Mesodermal cell (in vitro differentiated cells): ENCODE results near the gene SIRT7.
A peak's percentile ranks its signal among the peaks of the same experiment; 100 is the strongest.

Experiments
- H3K27ac ChIP-seq: 2 replicates; pipeline ENCODE4 v1.7.0; 2013; ENCODE audit warnings: mild to moderate bottlenecking, low read depth, low read length, moderate library complexity; ENCODE audit not compliant: severe bottlenecking
- H3K36me3 ChIP-seq: 2 replicates; pipeline ENCODE4 v1.7.1; 2013; ENCODE audit warnings: mild to moderate bottlenecking, low read length, moderate library complexity; ENCODE audit not compliant: control insufficient read depth, insufficient read depth
- H3K4me1 ChIP-seq: one replicate; pipeline ENCODE4 v1.7.1; 2013; ENCODE audit warnings: mild to moderate bottlenecking, low read length; ENCODE audit not compliant: insufficient read depth, control insufficient read depth, poor library complexity, severe bottlenecking
- H3K4me3 ChIP-seq: 2 replicates; pipeline ENCODE4 v1.7.0; 2013; ENCODE audit warnings: low read length, control low read depth, mild to moderate bottlenecking; ENCODE audit not compliant: insufficient read depth, poor library complexity, severe bottlenecking; ENCODE audit errors: extremely low read depth
- H3K9me3 ChIP-seq: 2 replicates; pipeline ENCODE4 v1.7.1; 2013; ENCODE audit warnings: mild to moderate bottlenecking, low read length, moderate library complexity; ENCODE audit not compliant: control insufficient read depth
- WGBS, 2 experiments: methylation state at CpG; one replicate each; pipeline ENCODE4 v1.1.5; 2013; ENCODE audit warnings: missing lambda C conversion rate in 2 of 2; ENCODE audit not compliant: insufficient coverage in 2 of 2; 5-methylcytosine and 5-hydroxymethylcytosine counted together

The SIRT7 gene

DNA sequence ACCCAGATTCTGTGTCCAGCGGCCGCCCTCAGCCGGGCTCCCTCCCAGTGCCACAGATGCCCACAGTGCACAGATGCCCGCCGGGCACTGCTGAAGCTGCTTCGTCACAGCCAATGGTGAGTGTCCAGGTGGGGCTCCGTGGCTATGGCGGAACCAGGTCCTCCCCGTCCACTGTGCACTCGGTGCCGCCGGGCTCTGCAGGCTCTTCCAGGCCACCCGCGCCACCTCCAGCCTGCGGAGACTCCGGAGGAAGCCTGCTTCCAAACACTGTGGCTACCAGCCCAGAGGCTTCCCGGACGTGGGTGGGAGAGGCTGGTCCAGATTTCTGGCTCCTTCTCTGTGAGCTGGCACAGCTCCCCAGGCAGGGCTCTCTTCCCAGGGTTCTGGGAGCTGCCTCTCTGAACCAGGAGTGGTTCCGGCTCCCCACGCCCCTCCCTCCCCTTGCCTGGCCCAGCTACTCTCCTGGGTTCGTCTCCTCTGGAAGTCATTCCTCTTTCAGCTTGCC, 22.0 kb upstream of the SIRT7 start:
- WGBS, 2 experiments: 93 to 95% methylated on average over 17 to 21 of the region's 21 CpGs
- H3K36me3 ChIP-seq: peaks cover 9% of the 10 kb centered on the region
- H3K27ac ChIP-seq: no peak overlapping the region
- H3K9me3 ChIP-seq: no peaks in the 10 kb centered on the region
- no peaks in the 10 kb centered on the region for H3K4me1 ChIP-seq
- H3K4me3 ChIP-seq: no peak overlapping the region

DNA sequence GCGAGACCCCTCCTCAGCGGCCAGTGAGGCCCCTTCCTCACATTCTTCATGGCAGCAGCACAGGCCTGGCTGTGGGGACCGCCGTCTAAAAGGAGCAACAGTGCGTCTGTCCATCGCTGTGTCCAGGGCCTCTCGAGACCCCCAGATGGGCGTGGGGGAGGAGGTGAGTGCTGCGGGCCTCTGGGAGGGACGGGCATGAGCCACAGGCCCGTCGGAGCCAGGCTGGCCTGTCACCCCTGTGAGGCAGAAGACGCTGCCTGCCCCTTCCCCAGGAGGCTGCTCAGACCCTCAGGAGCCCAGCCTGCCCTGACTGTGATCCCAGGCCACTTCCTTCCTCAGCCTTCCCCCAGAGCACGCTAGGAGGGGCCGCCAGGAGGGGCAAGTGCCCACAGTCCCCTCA, 21.2 kb upstream of the SIRT7 start:
- H3K36me3 ChIP-seq: peaks cover 11% of the 10 kb centered on the region
- no peaks in the 10 kb centered on the region for H3K4me1 ChIP-seq
- no peak overlapping the region for H3K27ac ChIP-seq
- no peak overlapping the region for H3K4me3 ChIP-seq
- no peaks in the 10 kb centered on the region for H3K9me3 ChIP-seq
- WGBS, 2 experiments: 84 to 97% methylated on average over 5 to 11 of the region's 15 CpGs

DNA sequence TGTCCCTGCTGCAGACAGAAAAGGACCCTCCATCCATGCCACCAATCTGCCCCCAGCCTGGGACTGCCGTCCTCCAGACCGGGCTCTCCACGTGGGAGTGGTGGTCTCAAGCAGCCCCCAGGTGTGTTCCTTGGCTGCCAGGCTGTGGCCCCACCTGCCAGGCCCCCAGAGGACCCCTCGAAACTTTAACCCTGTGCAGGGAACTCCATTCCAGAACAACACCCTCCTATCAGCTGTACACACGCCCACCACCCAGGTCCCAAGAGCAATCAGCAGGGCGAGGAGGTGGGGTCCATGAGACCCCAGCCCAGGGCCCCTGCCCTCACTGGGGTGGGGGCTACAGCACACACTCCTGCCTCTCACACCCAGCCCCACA, 17.7 kb upstream of the SIRT7 start:
- Histone ChIP-seq H3K9me3 (no peaks in the 10 kb centered on the region), H3K27ac (no peak overlapping the region), H3K36me3 (peaks cover 16% of the 10 kb centered on the region), H3K4me3 (peak overlapping the region; percentile 72), H3K4me1 (no peaks in the 10 kb centered on the region)
- WGBS, 2 experiments: 81 to 96% methylated on average over 3 to 6 of the region's 6 CpGs

DNA sequence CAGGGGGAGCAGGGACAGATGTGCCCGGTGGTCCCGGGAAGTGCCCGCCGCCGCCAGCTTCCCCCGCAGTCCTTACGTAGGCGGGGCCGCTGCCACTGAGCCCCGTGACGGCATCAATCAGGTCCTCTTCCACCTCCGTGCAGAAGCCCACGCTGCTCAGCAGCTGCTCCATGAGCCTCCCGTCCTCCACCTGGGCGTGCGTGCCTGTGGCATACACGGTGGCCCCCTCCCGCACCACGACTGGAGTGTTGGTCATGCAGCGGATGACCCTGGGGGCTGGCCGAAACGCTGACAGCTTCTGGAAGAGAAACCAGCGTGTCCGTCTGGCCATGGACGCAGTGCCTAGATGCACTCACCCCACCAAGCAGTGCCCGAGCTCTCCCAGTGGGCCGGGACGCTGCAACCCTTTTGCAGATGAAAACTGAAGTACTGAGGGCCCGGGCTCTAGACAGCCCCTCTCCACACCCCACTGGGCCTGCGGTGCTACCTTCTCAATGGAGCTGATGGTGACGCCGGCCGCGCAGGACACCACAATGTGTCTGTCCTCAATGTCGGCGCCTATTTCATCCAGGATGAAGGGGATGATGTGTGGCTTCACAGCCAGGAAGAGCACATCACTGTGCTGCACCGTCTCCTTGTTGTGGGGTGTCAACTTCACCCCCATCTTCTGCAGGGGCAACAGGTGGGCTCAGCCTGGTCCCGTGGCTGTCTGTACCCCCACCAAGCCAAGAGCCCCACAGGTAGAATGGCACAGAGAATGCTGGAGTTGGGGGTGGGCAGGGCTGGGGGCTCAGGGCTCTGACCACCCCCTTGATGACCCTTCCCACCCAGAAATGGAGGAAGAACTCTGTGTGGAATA, 17.1 kb upstream of the SIRT7 start:
- no peak overlapping the region for H3K4me3 ChIP-seq
- H3K4me1 ChIP-seq: no peaks in the 10 kb centered on the region
- WGBS, 2 experiments: 95 to 96% methylated on average over 34 to 37 of the region's 38 CpGs
- no peak overlapping the region for H3K27ac ChIP-seq
- peaks cover 16% of the 10 kb centered on the region for H3K36me3 ChIP-seq
- H3K9me3 ChIP-seq: no peaks in the 10 kb centered on the region

DNA sequence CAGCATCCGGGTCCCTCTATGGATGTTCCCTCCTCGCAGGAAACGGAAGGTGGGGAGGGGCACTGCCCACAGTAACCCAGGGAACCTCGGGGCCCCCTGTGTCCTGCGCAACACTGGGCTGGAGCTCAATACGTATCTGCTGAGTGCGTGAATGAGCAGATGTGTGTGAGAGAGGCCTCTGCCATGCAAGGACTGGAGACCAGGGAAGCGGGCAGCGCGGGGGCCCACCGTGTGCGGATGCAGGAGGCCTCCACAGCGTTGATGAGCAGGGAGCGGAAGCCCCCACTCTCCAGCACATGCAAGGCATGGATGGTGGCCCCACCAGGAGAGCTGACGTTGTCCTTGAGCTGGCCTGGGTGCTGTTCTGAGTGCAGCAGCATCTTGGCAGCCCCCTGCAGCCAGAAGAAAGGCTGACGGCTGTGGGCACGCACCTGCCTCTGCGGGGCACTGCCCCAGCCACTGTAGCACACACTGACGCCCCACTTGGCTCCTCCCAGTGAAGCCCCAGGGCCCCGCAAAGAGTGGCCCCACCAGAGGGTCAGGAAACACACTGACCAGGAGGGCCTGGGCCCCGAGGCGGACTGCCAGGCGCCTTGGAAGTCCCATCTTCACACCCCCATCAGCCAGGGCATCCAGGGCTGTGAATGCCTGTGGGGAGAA, 16.3 kb upstream of the SIRT7 start:
- Histone ChIP-seq H3K36me3 (peaks cover 16% of the 10 kb centered on the region), H3K27ac (no peak overlapping the region), H3K4me1 (no peaks in the 10 kb centered on the region), H3K4me3 (no peak overlapping the region), H3K9me3 (no peaks in the 10 kb centered on the region)
- 92 to 96% methylated on average over 19 to 23 of the region's 23 CpGs for WGBS, 2 experiments

DNA sequence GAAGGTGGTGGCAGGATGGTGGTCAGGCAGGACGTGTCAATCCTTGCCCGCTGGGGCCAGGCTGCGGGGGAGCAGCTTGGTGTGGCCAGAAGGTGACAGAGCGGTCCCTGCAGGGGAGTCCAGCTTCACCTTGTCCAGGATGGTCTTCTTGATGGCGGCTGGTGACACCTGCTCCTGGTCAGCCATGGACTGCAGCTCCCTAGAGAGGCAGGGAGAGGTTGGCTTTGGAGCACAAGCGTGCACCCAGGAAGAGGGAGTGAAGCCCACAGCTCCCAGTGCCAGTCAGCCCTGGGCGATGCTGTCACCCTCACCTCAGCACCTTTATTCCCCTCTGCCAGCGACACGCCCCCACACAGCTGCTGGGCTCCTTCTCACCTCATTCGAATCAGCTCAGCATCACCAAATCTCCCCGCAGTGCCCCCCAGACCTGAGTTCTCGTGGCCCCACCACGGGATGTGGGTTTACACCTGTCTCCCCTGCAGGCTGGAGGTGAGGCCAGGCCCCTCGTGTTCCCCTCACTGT, 15.3 kb upstream of the SIRT7 start:
- Histone ChIP-seq H3K9me3 (no peaks in the 10 kb centered on the region), H3K4me3 (no peak overlapping the region), H3K27ac (no peak overlapping the region), H3K4me1 (no peaks in the 10 kb centered on the region), H3K36me3 (peaks cover 16% of the 10 kb centered on the region)
- WGBS, 2 experiments: 95 to 97% methylated on average over 11 to 14 of the region's 14 CpGs

DNA sequence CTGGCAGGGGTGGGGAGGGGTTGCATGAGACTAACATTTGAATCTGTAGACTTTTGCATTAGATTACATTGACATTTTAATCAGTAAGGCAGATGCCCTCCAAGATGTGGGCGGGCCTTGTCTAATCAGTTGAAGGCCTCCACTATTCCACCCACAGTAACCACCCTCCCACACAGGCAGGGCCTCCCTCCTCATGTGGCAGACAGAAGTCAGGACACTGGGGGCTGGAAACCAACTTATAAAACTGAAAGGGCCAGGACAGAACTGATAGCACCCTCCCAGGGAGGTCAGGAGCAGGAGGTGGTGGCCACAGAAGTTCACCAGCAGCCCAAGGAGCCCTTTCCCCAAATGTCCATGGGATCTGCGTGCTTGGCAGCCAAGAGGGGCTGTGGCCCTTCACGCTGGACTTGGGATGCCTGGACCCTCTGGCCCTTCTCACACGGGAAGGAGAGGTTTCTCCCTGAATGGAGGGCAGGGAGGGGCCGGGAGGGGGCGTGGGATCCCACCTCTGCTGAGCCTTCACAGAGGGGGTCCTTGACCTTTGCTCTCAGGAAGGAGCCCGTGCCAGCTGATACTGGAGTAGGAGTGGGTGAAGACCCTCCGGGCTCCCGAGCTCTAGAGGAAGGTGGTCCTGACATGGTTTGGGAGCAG, 14.5 kb upstream of the SIRT7 start:
- Histone ChIP-seq H3K27ac (no peak overlapping the region), H3K9me3 (no peaks in the 10 kb centered on the region), H3K4me1 (no peaks in the 10 kb centered on the region), H3K4me3 (no peak overlapping the region), H3K36me3 (peaks cover 16% of the 10 kb centered on the region)
- 85 to 90% methylated on average over 4 to 8 of the region's 9 CpGs for WGBS, 2 experiments

DNA sequence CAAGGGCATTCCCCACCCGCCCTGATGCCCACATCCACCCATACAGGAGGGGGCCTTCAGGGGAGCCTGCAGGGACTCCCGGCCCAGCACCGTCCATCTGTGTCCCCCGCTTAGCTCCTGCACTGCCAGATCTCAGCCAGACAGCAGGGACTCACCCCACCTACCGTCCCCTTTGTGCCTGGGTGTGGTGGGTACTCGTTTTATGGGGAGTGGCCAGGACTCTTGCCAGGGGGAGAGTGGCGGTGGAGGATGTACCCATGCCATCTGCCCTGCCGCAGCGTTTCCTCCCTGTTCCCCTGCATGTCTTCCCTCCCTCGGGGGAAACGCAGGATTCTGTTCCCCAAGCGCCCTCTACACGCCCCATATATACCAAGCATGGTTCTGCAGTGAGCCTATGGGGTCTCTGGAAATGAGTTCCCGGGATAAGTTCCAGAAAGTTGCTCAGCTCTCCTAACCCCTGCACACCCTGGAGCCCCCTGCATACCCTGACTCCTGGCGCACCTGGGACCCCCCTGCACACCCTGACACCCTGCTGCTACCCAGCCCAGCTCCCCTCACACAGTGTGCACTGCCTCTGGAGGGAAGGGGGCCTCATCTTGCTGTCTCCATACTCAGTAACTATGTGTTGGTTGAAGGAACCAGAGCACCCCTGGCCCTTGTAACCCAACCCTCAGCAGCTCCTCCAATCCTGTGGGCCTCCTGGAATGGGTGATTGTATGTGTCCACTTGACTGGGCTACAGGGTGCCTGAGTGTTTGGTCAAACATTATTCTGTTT, 13.8 kb upstream of the SIRT7 start:
- no peak overlapping the region for H3K4me3 ChIP-seq
- no peaks in the 10 kb centered on the region for H3K4me1 ChIP-seq
- no peaks in the 10 kb centered on the region for H3K9me3 ChIP-seq
- 75 to 91% methylated on average over 4 to 10 of the region's 15 CpGs for WGBS, 2 experiments
- peaks cover 16% of the 10 kb centered on the region for H3K36me3 ChIP-seq
- H3K27ac ChIP-seq: no peak overlapping the region

DNA sequence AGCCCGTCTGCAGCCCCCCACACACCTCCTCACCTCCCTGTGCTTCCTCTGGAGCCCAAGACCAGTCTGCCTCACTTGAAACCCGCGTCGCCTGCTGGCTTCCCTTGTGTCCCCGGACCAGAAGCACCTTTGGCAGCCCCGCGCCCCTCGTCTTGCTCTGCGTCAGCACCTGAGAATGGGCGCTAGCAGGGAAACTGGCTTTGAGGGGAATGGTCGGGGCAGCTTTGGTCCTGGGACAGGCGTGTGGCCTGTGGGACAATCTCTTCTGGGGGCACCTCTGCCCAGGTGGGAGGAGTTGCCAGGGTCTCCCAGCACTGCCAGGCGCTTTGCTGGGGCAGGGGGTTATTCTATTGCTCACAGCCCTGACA, 13.2 kb upstream of the SIRT7 start:
- Histone ChIP-seq H3K9me3 (no peaks in the 10 kb centered on the region), H3K36me3 (peaks cover 16% of the 10 kb centered on the region), H3K4me1 (peaks cover under 1% of the 10 kb centered on the region), H3K4me3 (no peak overlapping the region), H3K27ac (no peak overlapping the region)
- 82 to 85% methylated on average over 13 of the region's 13 CpGs for WGBS, 2 experiments
